Ascending aorta (tissue), 2 donors: ENCODE results near the gene CDHR1. TPM values are rescaled to one million over a fixed set of nuclear protein-coding genes. Genes with fewer than 3 reads are reported as not detected.

Experiments
- DNase-seq, 2 donors: peaks; one replicate each; pipeline ENCODE4 v3.0.0-alpha.2; 2019; ENCODE audit warnings: low spot score in 2 of 2
- H3K27ac ChIP-seq, 2 donors: fragments of 200-600 bp; sonication (generic); one replicate each; pipeline ENCODE4 v1.5.1; 2016 to 2017; ENCODE audit warnings: mild to moderate bottlenecking in 1 of 2
- H3K27me3 ChIP-seq: fragments of 200-600 bp; sonication (generic); one replicate; pipeline ENCODE4 v1.5.1; 2017
- H3K36me3 ChIP-seq, 2 donors: fragments of 200-600 bp; sonication (generic); one replicate each; pipeline ENCODE4 v1.5.1; 2016
- H3K4me1 ChIP-seq, 2 donors: fragments of 200-600 bp; sonication (generic); one replicate each; pipeline ENCODE4 v1.5.1; 2016 to 2017; ENCODE audit warnings: mild to moderate bottlenecking in 1 of 2
- H3K4me3 ChIP-seq, 2 donors: fragments of 200-600 bp; sonication (generic); one replicate each; pipeline ENCODE4 v1.5.1; 2016 to 2017; ENCODE audit warnings: mild to moderate bottlenecking in 1 of 2
- H3K9me3 ChIP-seq, 2 donors: fragments of 200-600 bp; sonication (generic); one replicate each; pipeline ENCODE4 v1.5.1; 2016
- CTCF ChIP-seq, 3 experiments: fragments of 200-600 bp in 2 of 3; fragments of 450-650 bp in 1 of 3; sonication (generic) in 2 of 3; IDR thresholded peaks; one replicate each; pipeline ENCODE4 v1.5.1; 2016 to 2019; ENCODE audit warnings: antibody characterized with exemption in 3 of 3, mild to moderate bottlenecking in 1 of 3, moderate library complexity in 1 of 3
- intact Hi-C: fragments of 100-400 bp; cut with DNase I; formaldehyde crosslinking; loops from one replicate; pipeline ENCODE4 v1.15.1; 2023
- total RNA-seq: library from RNA; depleted of rRNA; stranded (reverse); fragments of >200 nt; gene quantifications from one replicate; pipeline ENCODE4 v1.1.0, GENCODE V29; 2016

CDHR1 gene
- total RNA-seq, 1 donor from 2014 or later, result not detected

GRCh38 chr10:84256510-84257342 is 62.4 kb downstream of the CDHR1 start:
- Histone ChIP-seq H3K9me3 (no peaks in the 10 kb centered on the region), H3K4me3 (peak overlapping the region in 1 of 2 donors; percentile 0), H3K4me1 (no peaks in the 10 kb centered on the region), H3K36me3 (no peaks in the 10 kb centered on the region), H3K27me3 (no peaks in the 10 kb centered on the region), H3K27ac (no peak overlapping the region)
- peak in 1 of 2 donors; percentile 58 for DNase-seq
- TF ChIP-seq CTCF (IDR thresholded peaks at IDR 0.05), result peak; percentile 4 to 43 (median 22)
- intact Hi-C loops, result no loop called here

- Histone ChIP-seq H3K27me3 (no peaks in the 10 kb centered on the region), H3K4me1 (no peaks in the 10 kb centered on the region), H3K4me3 (no peak overlapping the region), H3K36me3 (no peaks in the 10 kb centered on the region), H3K9me3 (no peaks in the 10 kb centered on the region), H3K27ac (no peak overlapping the region)
- TF ChIP-seq CTCF (IDR thresholded peaks at IDR 0.05), result peak in 1 of 3 experiments; percentile 1
- no peak for DNase-seq
- intact Hi-C loops, result no loop called here
Measured at GRCh38 chr10:84257343-84258020, 63.1 kb downstream of the CDHR1 start.

- no peak overlapping the region for H3K27ac ChIP-seq
- H3K9me3 ChIP-seq, result no peaks in the 10 kb centered on the region
- peak in 1 of 2 donors; percentile 33 for DNase-seq
- H3K4me1 ChIP-seq, result no peaks in the 10 kb centered on the region
- no peak overlapping the region for H3K4me3 ChIP-seq
- intact Hi-C loops, result no loop called here
- no peak for TF ChIP-seq CTCF (IDR thresholded peaks at IDR 0.05)
- H3K27me3 ChIP-seq, result no peaks in the 10 kb centered on the region
- no peaks in the 10 kb centered on the region for H3K36me3 ChIP-seq
Measured at GRCh38 chr10:84258034-84258695, 63.8 kb downstream of the CDHR1 start.

- Histone ChIP-seq H3K27me3 (peaks cover 4% of the 10 kb centered on the region), H3K27ac (no peak overlapping the region), H3K36me3 (no peaks in the 10 kb centered on the region), H3K9me3 (no peaks in the 10 kb centered on the region), H3K4me1 (no peaks in the 10 kb centered on the region), H3K4me3 (no peak overlapping the region)
- DNase-seq, result no peak
- intact Hi-C loops, result no loop called here
- no peak for TF ChIP-seq CTCF (IDR thresholded peaks at IDR 0.05)
Measured at GRCh38 chr10:84261236-84261915, 67.0 kb downstream of the CDHR1 start.

GRCh38 chr10:84262190-84262956 is 68.0 kb downstream of the CDHR1 start:
- Histone ChIP-seq H3K4me1 (no peaks in the 10 kb centered on the region), H3K9me3 (no peaks in the 10 kb centered on the region), H3K4me3 (no peak overlapping the region), H3K27me3 (peaks cover 4% of the 10 kb centered on the region), H3K36me3 (no peaks in the 10 kb centered on the region), H3K27ac (no peak overlapping the region)
- no peak for TF ChIP-seq CTCF (IDR thresholded peaks at IDR 0.05)
- intact Hi-C loops, result no loop called here
- DNase-seq, result no peak
